ENCODE data around the gene OR1E2.
"Not testable (repeated sequence)": the region's sequence is repeated elsewhere in the genome, so short reads cannot be mapped to it uniquely, and the experiment has no call there.

The OR1E2 gene, protein sequence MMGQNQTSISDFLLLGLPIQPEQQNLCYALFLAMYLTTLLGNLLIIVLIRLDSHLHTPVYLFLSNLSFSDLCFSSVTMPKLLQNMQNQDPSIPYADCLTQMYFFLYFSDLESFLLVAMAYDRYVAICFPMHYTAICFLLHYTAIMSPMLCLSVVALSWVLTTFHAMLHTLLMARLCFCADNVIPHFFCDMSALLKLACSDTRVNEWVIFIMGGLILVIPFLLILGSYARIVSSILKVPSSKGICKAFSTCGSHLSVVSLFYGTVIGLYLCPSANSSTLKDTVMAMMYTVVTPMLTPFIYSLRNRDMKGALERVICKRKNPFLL

DNA sequence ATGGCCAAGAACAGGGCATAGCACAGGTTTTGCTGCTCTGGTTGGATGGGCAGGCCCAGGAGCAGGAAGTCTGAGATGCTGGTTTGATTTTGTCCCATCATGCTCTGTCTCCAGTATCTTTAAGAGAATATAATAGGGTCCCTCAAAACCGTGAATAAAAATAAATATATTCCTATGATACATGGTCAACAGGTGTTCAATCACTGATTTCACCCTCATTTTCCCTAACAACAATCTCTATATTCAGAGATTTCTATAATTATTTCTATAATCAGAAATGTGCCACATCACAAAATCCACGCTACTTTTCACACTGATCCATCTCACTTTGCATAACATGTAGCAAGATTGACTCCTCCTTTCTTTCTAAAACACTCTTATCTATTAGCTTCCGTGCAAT lies at the start of gene OR1E2:
Gene OR1E2, minus strand, starts transcription at position 101 of the 400 bp plus-strand sequence. Its CDS starts 0 bp downstream, at position 101.
- no peak for DNase-seq (ENCODE audit: low read depth in 3 of 3, low spot score in 1 of 3)

DNA sequence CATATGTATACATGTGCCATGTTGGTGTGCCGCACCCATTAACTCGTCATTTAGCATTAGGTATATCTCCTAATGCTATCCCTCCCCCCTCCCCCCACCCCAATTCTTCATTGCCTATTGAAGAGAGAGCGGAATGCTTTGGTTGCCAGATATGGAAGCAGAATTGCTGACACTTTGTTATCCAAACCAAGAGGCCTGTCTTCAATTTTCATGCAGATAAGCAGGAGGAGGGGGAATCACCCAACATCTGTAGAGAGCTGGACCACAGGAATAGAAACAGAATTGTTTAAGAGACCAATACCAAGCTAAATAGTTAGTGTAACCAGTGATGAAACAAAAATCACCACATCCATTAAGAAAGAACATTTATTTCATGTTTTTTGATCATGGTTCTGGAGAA lies 49.2 kb upstream of the OR1E2 start:
- no peak for DNase-seq (ENCODE audit: low read depth in 3 of 3, low spot score in 1 of 3)

DNA sequence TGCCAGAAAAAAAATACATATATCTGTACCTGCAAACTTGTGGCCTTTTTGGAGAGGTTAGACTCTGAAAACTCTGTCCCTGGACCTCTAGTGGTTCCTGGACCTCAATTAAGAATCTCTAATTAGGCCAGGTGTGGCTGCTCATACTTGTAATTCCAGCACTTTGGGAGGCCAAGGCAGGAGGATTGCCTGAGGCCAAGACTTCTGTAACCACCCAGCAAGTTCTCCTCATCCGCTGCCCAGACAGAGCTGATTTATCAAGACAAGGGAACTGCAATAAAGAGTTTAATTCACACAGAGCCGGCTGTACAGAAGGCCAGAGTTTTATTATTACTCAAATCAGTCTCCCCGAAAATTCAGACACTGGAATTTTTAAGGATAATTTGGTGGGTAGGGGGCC lies 46.3 kb upstream of the OR1E2 start:
- DNase-seq (ENCODE audit: low read depth in 3 of 3, low spot score in 1 of 3): no peak

DNA sequence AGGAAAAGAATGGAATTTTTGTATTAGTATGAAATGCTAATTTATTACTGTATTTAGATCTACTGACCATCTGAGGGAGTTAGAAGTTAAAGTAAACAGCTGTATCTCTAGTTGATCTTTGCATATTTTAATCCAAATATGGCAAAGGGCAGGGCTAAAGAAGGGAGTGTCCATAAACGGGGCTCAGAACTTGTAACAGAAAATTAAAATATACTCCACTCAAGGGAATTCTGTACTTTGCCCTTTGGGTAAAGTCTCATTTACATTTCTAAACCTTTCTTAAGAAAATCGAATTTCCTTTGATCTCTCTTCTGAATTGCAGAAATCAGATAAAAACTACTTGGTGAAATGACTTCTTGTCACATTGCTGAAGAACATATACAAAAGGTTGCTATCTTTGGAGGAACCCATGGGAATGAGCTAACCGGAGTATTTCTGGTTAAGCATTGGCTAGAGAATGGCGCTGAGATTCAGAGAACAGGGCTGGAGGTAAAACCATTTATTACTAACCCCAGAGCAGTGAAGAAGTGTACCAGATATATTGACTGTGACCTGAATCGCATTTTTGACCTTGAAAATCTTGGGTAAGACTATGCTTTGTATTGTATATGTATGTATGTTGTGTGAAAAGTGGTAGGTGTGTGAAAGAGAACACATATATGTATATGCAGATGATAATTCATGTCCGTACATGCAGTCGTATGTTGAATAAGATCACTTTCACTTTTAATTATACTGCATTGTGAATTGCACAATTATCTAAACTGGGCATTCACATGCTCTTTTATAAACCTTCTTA lies 42.4 kb upstream of the OR1E2 start, which contains the start of gene ASPA:
Gene ASPA, plus strand, starts transcription at position 186 of the 799 bp plus-strand sequence. Its CDS starts 163 bp downstream, at position 349.
- no peak for DNase-seq (ENCODE audit: low read depth in 3 of 3, low spot score in 1 of 3)

DNA sequence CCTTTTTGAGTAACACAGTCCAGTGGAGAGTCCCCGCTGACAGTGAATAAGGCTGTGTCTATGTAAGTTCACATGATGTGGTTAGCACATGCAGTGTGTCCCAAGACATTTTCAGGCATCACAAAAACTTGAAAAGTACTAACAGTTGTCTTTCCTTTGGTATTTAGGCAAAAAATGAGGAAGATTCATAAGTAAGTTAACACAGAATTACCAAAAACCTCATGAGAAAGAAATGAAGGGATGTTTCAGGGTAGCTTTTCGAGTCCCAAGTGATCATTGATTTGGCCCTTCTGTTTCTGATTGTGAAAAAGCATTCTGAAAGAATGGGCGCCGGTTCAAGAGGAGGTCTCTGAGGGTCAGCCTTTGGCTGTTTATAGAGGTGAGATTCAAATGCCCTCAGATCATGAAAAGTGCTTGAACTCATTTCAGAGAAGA lies 41.6 kb upstream of the OR1E2 start:
- DNase-seq (ENCODE audit: low read depth in 3 of 3, low spot score in 1 of 3): no peak

DNA sequence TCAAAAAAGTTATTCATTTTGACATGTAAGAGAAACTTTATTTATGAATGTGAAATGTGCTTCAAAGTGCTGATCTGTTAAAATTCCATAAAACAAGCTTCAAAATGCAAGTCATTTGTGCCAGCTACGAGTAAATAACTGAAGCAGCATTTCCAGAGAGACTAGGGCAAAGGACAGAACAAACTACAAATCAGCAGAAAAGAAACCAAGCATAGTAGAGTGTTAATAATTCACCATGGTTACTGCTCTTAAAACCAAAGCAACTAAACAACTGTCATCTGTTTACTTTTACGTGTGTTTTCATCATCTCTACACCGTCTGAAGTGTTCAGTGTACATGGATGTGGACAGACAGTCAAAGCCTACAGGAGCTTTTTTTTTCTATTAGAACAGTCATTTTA lies 40.6 kb upstream of the OR1E2 start:
- no peak for DNase-seq (ENCODE audit: low read depth in 3 of 3, low spot score in 1 of 3)

DNA sequence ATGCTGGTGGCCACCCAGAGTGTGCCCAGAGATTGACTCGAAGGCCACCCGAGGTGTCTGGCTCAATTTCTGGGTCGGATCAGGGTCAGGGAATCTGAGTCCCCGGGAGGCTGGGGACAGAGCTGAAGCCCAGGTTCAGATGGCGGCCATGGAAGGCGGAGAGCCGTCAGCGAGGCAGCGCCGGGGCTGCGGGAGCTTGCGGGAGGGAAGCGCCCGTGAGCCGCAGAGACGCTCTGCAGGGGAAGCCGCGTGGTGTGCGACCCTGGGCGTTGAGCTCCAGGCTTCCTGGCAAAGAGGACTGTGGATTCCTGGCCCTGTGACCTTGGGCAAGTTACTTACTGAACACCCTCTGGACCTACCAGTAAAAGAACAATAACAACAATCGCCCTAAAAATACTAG lies 38.5 kb upstream of the OR1E2 start:
- no peak for DNase-seq (ENCODE audit: low read depth in 3 of 3, low spot score in 1 of 3)

DNA sequence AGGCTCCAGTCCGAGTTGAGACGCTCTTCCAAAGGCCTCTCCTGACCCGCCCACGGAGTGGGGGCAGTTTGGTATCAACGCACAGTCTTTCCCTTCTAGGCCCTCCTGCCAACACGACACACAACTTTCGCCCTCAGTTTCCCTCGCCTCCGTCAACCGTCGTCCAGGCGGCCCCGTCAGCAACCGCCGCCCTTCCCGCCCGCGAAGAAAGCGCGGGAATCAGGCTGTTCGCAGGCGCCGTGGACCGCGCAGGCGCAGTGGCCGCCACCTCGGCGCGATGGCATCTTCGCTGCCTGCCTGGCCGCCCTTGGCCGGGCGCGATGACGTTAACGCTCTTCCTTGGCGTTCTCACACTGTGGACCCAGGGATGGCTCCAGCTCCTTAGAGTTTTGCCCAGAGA lies 38.0 kb upstream of the OR1E2 start, which contains the start of gene SPATA22:
Gene SPATA22, minus strand, starts transcription at position 221 of the 400 bp plus-strand sequence. CDS start 2,494 bp downstream, outside the sequence.
- DNase-seq (ENCODE audit: low read depth in 3 of 3, low spot score in 1 of 3): no peak

DNA sequence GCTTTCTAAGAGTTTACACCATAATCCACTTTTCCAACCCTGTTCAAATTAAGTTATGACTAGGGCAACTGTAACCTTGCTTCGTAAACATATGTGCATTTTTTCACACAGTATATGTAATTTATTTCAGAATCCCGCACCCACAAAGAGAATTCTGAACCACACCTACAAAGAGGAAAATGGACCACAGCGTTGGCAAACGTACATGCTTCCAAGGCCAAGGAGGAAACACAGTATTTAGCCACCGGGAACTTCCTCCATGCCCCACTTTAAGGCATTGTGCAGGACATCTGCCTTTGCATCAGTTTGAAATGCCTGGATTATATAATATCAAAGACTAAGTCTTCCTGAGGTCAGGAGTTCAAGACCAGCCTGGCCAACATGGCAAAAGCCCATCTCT lies 35.9 kb upstream of the OR1E2 start:
- DNase-seq (ENCODE audit: low read depth in 3 of 3, low spot score in 1 of 3): no peak

DNA sequence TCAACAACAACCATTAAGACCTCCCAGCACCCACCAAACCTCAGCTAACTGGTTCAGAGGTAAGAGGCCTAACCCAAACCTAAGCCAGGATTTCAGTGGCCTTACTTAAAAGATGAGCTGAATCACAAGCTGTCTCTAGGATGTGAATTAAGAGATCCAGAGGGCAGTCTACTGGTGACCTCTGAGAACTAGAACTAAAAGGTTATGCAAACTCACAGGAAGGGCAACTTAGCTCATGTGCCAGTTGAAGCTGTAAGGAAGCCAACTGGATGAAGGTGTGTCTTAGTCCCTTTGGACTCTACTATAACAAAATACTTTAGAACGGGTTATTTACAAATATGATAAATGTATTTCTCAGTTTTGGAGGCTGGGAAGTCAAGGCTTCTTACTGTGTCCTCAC lies 32.7 kb upstream of the OR1E2 start:
- not testable (repeated sequence) for DNase-seq (ENCODE audit: low read depth in 3 of 3, low spot score in 1 of 3)

DNA sequence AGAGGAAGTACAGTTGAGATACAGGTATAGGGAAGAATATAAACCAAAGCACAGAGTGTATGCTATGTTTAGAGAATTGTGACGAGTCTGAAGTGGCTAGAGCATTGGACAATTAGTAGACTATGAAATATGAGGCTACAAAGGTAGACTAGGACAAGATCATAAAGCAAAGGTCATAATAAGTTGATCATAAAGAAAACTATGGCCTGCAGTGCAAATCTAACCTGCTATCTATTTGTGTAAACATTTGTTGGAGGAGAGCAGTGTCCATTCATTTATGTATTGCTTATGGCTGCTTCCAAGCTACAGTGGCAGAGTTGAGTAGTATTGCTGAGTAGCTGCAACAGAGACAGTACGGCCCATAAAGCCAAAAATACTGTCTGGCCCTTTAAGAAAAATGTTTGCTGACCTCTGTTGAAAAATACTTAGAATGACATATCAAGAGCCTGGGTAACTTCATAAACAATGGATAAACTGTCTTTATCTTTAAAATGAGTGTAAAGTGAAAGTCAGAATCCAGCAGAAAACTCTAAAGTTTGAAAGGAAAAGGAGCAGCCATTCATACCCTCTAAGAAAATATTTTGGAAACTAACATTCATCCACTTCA lies 14.5 kb upstream of the OR1E2 start:
- DNase-seq (ENCODE audit: low read depth in 3 of 3, low spot score in 1 of 3): no peak

DNA sequence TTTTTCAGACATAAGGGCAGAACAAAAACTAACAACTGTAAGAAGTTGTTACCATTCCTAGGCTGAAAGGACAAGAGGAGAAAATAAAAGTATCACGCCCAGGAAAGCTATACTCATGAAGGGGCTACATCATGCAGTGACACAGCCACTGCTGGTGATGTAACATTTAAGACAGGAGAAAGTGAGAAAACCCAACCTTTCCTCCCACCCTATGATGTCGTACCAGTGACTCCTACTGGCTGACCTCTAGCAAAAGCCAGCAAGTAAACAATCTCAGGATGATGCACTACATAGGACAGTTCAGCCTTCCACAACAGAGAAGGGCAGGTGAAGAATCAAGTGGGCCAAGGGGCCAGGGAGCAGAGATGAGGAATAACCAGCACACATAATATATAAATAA lies 14.0 kb upstream of the OR1E2 start:
- no peak for DNase-seq (ENCODE audit: low read depth in 3 of 3, low spot score in 1 of 3)

DNA sequence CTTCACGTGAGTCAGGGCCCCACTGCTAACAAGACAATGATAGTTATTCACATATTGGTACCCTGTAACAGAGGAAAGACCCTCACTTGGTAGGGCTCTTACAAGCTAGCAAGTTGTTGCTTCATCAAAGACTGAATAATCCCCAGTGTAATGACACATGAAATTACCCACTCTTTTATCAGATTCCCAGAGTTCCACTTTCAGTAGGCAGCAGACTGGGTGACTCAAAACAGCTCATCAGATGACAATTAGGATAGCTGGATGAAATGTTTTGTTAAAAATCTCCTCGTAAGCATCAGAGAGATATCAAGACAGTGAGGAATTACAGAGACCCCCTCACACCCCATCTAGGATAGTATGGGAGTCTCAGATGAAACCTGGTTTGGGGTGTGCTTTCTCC lies 6.8 kb upstream of the OR1E2 start:
- no peak for DNase-seq (ENCODE audit: low read depth in 3 of 3, low spot score in 1 of 3)

DNA sequence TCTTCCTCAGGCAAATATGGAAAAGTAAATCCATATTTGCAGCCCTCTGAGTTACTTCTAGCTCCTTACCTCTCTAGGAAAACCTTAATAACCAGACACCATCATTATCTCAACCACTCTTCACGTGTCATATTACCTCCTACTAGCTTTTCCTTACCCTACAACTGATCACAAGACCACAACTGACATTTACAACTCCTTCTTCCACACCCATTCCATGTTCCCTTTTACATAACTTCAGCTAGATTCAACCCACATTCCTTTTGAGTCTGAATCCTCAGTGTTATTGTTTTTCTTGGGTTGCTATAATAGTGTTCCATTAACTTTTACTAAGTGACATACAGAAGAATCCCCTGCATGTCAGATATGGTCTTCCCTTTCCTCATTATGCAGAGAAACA lies 4.7 kb upstream of the OR1E2 start:
- DNase-seq (ENCODE audit: low read depth in 3 of 3, low spot score in 1 of 3): no peak

DNA sequence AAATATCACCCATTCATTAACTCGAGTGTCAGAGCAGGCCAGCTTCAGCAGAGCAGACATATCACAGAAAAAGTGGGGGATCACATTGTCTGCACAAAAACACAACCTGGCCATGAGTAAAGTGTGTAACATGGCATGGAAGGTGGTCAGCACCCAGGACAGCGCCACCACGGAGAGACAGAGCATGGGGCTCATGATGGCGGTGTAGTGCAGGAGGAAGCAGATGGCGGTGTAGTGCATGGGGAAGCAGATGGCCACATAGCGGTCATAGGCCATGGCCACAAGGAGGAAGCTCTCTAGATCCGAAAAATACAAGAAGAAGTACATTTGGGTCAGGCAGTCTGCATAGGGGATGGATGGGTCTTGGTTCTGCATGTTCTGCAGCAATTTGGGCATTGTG lies 426 bp downstream of the OR1E2 start:
- DNase-seq (ENCODE audit: low read depth in 3 of 3, low spot score in 1 of 3): peak in 1 of 3 donors; percentile 3

DNA sequence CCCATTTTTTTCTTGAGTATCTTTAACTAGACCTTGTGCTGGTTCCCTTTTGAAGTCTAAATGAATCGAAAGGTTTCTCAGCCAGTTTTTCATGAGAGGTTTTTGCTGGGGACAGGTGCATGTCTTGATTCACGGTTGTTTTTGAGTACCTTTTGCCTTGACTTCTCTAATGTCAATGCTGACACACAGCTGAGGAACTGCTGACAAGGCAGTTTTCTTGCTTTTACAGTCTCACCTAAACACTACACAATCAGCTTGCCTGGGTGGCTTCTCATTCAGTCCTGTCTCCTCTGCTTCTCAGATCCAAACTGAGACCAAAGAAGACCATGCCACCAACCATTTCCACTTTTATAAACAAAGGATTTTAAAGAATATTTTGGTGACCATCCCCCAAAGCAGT lies 15.4 kb downstream of the OR1E2 start:
- no peak for DNase-seq (ENCODE audit: low read depth in 3 of 3, low spot score in 1 of 3)

DNA sequence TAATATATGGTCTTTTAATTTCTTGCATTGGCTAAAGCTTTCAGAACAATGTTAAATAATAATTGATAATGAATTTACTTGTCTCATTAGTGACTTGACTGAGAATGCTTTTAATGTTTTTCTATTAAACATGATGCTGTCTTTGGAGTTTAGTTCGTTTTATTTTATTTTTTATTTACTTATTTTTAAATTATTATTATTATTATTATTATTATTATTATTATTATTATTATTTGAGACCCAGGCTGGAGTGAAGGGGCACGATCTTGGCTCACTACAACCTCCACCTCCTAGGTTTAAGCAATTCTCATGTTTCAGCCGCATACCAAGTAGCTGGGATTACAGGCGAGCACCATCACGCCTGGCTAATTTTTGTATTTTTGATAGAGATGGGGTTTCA lies 18.0 kb downstream of the OR1E2 start:
- DNase-seq (ENCODE audit: low read depth in 3 of 3, low spot score in 1 of 3): no peak

DNA sequence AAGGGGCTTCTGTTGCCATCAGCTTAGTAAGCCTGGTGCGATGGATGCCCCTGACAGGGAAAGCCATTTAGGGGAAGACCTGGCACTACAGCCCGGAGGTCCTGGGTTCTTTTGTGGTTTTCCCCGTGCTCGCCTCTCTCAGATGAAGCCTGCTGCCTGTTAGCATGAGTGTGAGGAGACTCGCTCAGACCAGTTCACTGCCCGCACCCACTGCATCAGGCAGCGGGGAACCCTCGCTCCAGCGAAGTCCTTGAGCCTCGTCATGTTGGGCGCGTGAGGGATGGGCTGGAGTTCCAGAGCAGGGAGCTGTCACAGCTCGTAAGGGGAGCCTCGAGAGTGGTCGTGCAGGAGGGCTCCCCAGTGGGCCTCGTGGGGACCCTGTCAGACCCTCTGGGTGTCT lies 21.4 kb downstream of the OR1E2 start:
- DNase-seq (ENCODE audit: low read depth in 3 of 3, low spot score in 1 of 3): not testable (repeated sequence)

DNA sequence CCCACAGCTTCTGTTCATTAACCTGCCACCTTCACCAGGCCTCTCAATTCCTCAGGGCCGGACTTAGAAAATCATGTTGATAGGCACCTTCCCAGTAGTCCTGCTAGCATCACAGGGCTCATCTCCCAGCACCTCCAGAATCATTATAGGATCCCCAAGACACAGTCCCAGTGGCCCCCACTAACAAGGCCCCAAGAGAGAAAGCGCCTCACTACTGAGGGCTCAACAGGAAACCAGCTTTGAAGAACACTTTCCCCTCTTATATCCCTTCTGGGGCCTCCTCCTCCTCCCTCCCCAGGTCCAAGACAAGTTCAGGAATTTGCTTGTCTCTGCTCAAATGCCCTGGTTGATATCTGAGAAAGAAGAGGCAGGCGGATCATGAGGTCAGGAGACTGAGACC lies 22.6 kb downstream of the OR1E2 start, which contains the start of gene OR3A3:
Gene OR3A3, plus strand, starts transcription at position 301 of the 400 bp plus-strand sequence.
- DNase-seq (ENCODE audit: low read depth in 3 of 3, low spot score in 1 of 3): no peak

DNA sequence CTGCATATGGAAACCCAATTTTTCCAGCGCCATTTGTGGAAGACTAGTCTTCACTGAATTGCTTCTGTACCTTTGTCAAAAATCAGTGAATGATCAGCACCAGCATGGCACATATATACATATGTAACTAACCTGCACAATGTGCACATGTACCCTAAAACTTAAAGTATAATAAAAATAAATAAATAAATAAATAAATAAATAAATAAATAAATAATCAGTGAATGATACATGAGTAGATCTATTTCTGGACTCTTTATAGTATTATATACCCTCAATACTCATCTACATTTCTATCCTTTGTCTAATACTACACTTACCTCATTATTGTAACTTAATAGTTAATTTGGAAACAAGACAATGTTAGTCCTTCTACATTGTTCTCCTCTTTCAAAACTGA lies 29.8 kb downstream of the OR1E2 start:
- not testable (repeated sequence) for DNase-seq (ENCODE audit: low read depth in 3 of 3, low spot score in 1 of 3)

DNA sequence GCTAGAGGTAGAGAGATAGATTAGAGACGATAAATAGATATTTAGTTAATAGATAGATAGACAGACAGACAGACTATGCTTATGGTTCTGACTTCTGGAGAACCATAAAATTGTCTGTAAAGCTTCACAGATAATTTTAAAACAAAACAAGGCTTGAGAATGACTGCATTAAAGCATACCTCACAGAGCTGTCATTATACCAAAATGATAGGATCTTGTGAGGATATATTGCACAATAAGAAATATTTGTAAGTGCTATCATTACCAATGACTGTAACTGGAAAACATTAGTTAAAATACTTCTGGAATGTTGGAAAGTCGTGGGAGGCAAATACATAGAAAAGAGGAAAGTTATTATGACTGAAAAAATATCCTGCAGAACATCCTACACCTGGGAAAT lies 31.9 kb downstream of the OR1E2 start:
- DNase-seq (ENCODE audit: low read depth in 3 of 3, low spot score in 1 of 3): no peak

DNA sequence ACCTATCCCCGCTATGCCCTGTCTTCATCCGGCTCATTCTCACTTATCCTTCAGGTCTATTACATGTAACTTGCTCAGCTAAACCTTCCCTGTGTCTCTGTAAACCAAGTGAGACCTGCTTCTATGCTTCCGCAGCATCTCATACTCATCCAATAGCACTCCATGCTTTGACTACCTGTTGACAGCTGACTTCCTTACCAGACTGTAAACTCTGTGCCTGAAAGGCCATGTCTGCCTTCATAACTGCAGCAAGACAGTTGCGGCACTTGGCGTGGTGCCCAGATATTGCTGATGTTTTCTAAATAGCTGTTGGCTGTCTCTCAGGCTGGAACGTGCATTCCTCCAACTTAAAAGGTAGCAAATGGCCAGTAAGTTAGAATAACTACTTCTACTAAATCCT lies 33.6 kb downstream of the OR1E2 start:
- no peak for DNase-seq (ENCODE audit: low read depth in 3 of 3, low spot score in 1 of 3)

Measured in stimulated activated CD4-positive, alpha-beta T cell treated with anti-CD3 and anti-CD28 coated beads, TNF-alpha, amount 100 ng/mL, for 1 hour (primary cell).